GM23338 (cell line): Measurements from ENCODE around the gene PIGR. TPM values are rescaled to one million over a fixed set of nuclear protein-coding genes. Genes with fewer than 3 reads are reported as not detected.

Experiments
- ATAC-seq: fragments of 200-7000 bp; cut with Tn5 transposase; 3 replicates; pipeline ENCODE4 v1.9.1; 2020
- DNase-seq: peaks from one replicate; pipeline ENCODE4 v3.0.0-alpha.2; 2015; ENCODE audit warnings: low spot score
- H2AFZ ChIP-seq: fragments of 200-600 bp; sonication (generic); 2 replicates; pipeline ENCODE4 v1.8.0; 2016; ENCODE audit warnings: antibody characterized with exemption, mild to moderate bottlenecking, moderate library complexity
- H3F3A ChIP-seq: fragments of 200-600 bp; sonication (generic); replicated peaks from 2 replicates; pipeline ENCODE4 v1.8.0; 2017; ENCODE audit warnings: antibody characterized with exemption, mixed run types, low read depth
- H3K27ac ChIP-seq: fragments of 200-600 bp; sonication (generic); 2 replicates; pipeline ENCODE4 v1.6.1; 2016; ENCODE audit warnings: low read depth
- H3K27me3 ChIP-seq: fragments of 200-600 bp; sonication (generic); 2 replicates; pipeline ENCODE4 v1.8.0; 2016; ENCODE audit warnings: mild to moderate bottlenecking, mixed run types, moderate library complexity; ENCODE audit not compliant: insufficient read depth
- H3K36me3 ChIP-seq: fragments of 200-600 bp; sonication (generic); 2 replicates; pipeline ENCODE4 v1.8.0; 2016; ENCODE audit warnings: mild to moderate bottlenecking; ENCODE audit not compliant: insufficient read depth
- H3K4me1 ChIP-seq: fragments of 200-600 bp; sonication (generic); 2 replicates; pipeline ENCODE4 v1.8.0; 2016; ENCODE audit warnings: mild to moderate bottlenecking, moderate library complexity; ENCODE audit not compliant: insufficient read depth
- H3K4me2 ChIP-seq: fragments of 200-600 bp; sonication (generic); 2 replicates; pipeline ENCODE4 v1.7.1; 2017; ENCODE audit warnings: mixed run types
- H3K4me3 ChIP-seq: fragments of 200-600 bp; sonication (generic); 2 replicates; pipeline ENCODE4 v1.6.1; 2016; ENCODE audit warnings: mixed run types
- H3K79me2 ChIP-seq: fragments of 200-600 bp; sonication (generic); replicated peaks from 2 replicates; pipeline ENCODE4 v1.8.0; 2017; ENCODE audit warnings: mild to moderate bottlenecking; ENCODE audit not compliant: insufficient read depth
- H3K9me2 ChIP-seq: fragments of 200-600 bp; sonication (generic); 2 replicates; pipeline ENCODE4 v1.8.0; 2017; ENCODE audit not compliant: insufficient read depth
- H4K20me1 ChIP-seq: fragments of 200-600 bp; sonication (generic); replicated peaks from 2 replicates; pipeline ENCODE4 v1.8.0; 2017; ENCODE audit warnings: mild to moderate bottlenecking; ENCODE audit not compliant: insufficient read depth
- H3K27ac Mint-ChIP-seq: 2 replicates; pipeline ENCODE4 v1.8.0; 2020; ENCODE audit warnings: inconsistent platforms, mild to moderate bottlenecking, moderate library complexity, mixed read lengths
- H3K27me3 Mint-ChIP-seq: 3 replicates; pipeline ENCODE4 v1.8.0; 2022; ENCODE audit warnings: low read depth, mild to moderate bottlenecking, moderate library complexity, mixed read lengths, inconsistent platforms; ENCODE audit not compliant: insufficient read depth, poor library complexity
- H3K36me3 Mint-ChIP-seq: 3 replicates; pipeline ENCODE4 v1.8.0; 2021; ENCODE audit warnings: low read depth, mild to moderate bottlenecking, inconsistent platforms, moderate library complexity, mixed read lengths
- H3K4me1 Mint-ChIP-seq: 3 replicates; pipeline ENCODE4 v1.8.0; 2020; ENCODE audit warnings: mild to moderate bottlenecking, inconsistent platforms, mixed read lengths
- H3K4me3 Mint-ChIP-seq: 3 replicates; pipeline ENCODE4 v1.8.0; 2021; ENCODE audit warnings: moderate library complexity, mild to moderate bottlenecking, inconsistent platforms, mixed read lengths
- H3K9me3 Mint-ChIP-seq: 3 replicates; pipeline ENCODE4 v1.8.0; 2020; ENCODE audit warnings: moderate library complexity, mild to moderate bottlenecking, inconsistent platforms, mixed read lengths
- CREB1 ChIP-seq: fragments of 250-450 bp; sonication (Bioruptor Pico); IDR thresholded peaks from 2 replicates; pipeline ENCODE4 v1.5.0; 2020; ENCODE audit warnings: low read depth, mild to moderate bottlenecking, moderate library complexity
- CTCF ChIP-seq, 2 experiments: fragments of 200-600 bp in 1 of 2; sonication (generic) in 1 of 2; conservative IDR thresholded peaks; 2 replicates each; pipeline versions ENCODE4 v1.5.1 to v1.6.1; 2016 to 2017; ENCODE audit warnings: antibody characterized with exemption in 2 of 2, low read depth in 2 of 2, mild to moderate bottlenecking in 2 of 2, moderate library complexity in 1 of 2
- EZH2 ChIP-seq: fragments of 200-600 bp; sonication (generic); IDR thresholded peaks from one replicate; pipeline ENCODE4 v1.8.0; 2017; ENCODE audit warnings: antibody characterized with exemption, mild to moderate bottlenecking, low read depth; ENCODE audit not compliant: unreplicated experiment
- EZH2phosphoT487 ChIP-seq: fragments of 200-600 bp; sonication (generic); IDR thresholded peaks from one replicate; pipeline ENCODE4 v1.8.1; 2018; ENCODE audit warnings: antibody characterized with exemption; ENCODE audit not compliant: unreplicated experiment
- JUNB ChIP-seq: IDR thresholded peaks from one replicate; pipeline ENCODE4 v1.6.1; 2016; ENCODE audit warnings: antibody characterized with exemption; ENCODE audit not compliant: unreplicated experiment
- NANOG ChIP-seq: IDR thresholded peaks from 2 replicates; pipeline ENCODE4 v1.6.1; 2016; ENCODE audit warnings: antibody characterized with exemption, borderline replicate concordance
- POLR2AphosphoS5 ChIP-seq: IDR thresholded peaks from 2 replicates; pipeline ENCODE4 v1.6.1; 2016; ENCODE audit warnings: antibody characterized with exemption, low read depth
- REST ChIP-seq: IDR thresholded peaks from one replicate; pipeline ENCODE4 v1.6.1; 2018; ENCODE audit warnings: antibody characterized with exemption; ENCODE audit not compliant: unreplicated experiment
- STAT1 ChIP-seq: IDR thresholded peaks from one replicate; pipeline ENCODE4 v1.6.1; 2016; ENCODE audit warnings: antibody characterized with exemption; ENCODE audit not compliant: unreplicated experiment
- ZNF114 ChIP-seq: fragments of 250-450 bp; sonication (Bioruptor Pico); IDR thresholded peaks from 2 replicates; pipeline ENCODE4 v1.5.0; 2020; ENCODE audit warnings: mild to moderate bottlenecking, moderate library complexity
- ZNF331 ChIP-seq: fragments of 250-450 bp; sonication (Bioruptor Pico); IDR thresholded peaks from 2 replicates; pipeline ENCODE4 v1.5.0; 2020; ENCODE audit warnings: low read depth, mild to moderate bottlenecking, moderate library complexity
- polyA plus RNA-seq: library from polyadenylated mRNA; unstranded; fragments of >200 nt; fragmentation: Nextera tagmentation; extraction: Ambion mirVana; gene quantifications from 2 replicates; pipeline ENCODE4 v1.2.1, GENCODE V29; 2016
- total RNA-seq: library from RNA; depleted of rRNA; stranded (reverse); fragments of >200 nt; shearing (Covaris generic); gene quantifications from 2 replicates; pipeline ENCODE4 v1.2.3, GENCODE V29; 2014

Gene PIGR
- total and polyA plus RNA-seq, 2 experiments from 2014 or later, result not detected

GRCh38 chr1:206891412-206891811 lies 54.9 kb downstream of the PIGR start:
- Histone ChIP-seq H3K27ac (no peak overlapping the region), H3F3A (no peaks in the 10 kb centered on the region), H3K4me3 (no peak overlapping the region), H3K9me2 (0 out of 2 replicates have a peak, but pooled peaks cover 10% of the 10 kb centered on the region), H3K4me1 (peaks cover 18% of the 10 kb centered on the region), H4K20me1 (no peaks in the 10 kb centered on the region), H3K4me2 (no peak overlapping the region), H2AFZ (no peak overlapping the region), H3K79me2 (no peaks in the 10 kb centered on the region), H3K36me3 (no peaks in the 10 kb centered on the region; the same call in 1 of the 2 replicates), H3K27me3 (no peaks in the 10 kb centered on the region)
- H3K27ac Mint-ChIP-seq, result no peak overlapping the region
- no peaks in the 10 kb centered on the region for H3K36me3 Mint-ChIP-seq
- no peak overlapping the region for H3K4me3 Mint-ChIP-seq
- no peaks in the 10 kb centered on the region; the same call in 2 of the 3 replicates for H3K9me3 Mint-ChIP-seq
- ATAC-seq (no peak), DNase-seq (no peak)
- TF ChIP-seq EZH2phosphoT487 (no peak), ZNF331 (CRISPR knock-in tag) (no peak), ZNF114 (CRISPR knock-in tag) (no peak), JUNB (no peak), EZH2 (no peak), NANOG (no peak), STAT1 (no peak), CREB1 (no peak), CTCF (conservative IDR thresholded peaks at IDR 0.05; ENCODE audit: low read depth in 2 of 2) (no peak), POLR2AphosphoS5 (no peak), REST (no peak)
- peaks cover 6% of the 10 kb centered on the region for H3K27me3 Mint-ChIP-seq
- peaks cover 19% of the 10 kb centered on the region for H3K4me1 Mint-ChIP-seq
